NT2/D1 (cell line): ENCODE results near the gene PCGF1.

ENCODE experiments used
- SUZ12 ChIP-seq: IDR thresholded peaks from 2 replicates; pipeline ENCODE4 v1.6.1; 2011; ENCODE audit not compliant: insufficient read length, insufficient read depth; ENCODE audit errors: extremely low read depth
- YY1 ChIP-seq: IDR thresholded peaks from 2 replicates; pipeline ENCODE4 v1.6.1; 2011; ENCODE audit not compliant: insufficient read length, insufficient read depth

DNA sequence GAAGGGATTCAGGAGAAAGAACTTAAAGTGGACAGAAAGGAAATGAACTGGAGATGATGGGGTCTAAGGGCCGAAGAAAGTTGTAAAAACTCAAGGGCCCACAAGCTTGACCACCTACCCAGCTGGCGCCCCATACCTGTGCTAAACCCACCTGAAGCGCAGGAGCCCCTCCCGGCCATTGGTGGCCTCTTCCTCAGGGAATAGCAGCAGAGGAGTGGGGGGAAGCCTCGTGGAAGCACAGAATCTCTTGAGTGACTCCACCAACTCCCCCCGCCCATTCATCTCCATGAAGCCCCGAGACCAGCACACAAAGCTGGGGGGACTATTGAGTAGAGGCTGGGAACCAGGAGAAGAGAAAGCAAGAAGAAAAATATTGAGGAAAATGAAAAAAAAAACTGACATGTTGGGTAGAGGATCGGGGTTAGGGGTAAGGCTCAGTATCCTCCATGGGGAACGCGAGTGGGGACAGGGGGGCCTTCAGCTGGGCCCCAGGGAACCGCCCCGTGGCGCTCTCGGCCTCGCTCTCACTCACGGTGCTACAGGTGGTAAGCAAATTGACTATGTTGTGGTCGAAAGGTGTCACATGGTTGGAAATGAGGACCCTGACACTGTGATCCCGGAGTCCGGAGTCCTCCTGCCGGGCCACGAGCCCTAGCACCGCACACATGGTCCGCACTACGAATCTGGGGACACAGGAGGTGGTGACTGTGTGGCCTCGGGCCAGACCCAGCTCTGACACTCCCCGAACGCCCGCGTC, 21.3 kb upstream of the PCGF1 start:
- TF ChIP-seq SUZ12 (no peak), YY1 (no peak)
